Lower leg skin (tissue), 4 donors: ENCODE measurements around the gene CDK12. TPM values are rescaled to one million over a fixed set of nuclear protein-coding genes. Genes with fewer than 3 reads are reported as not detected.
"Not testable (repeated sequence)": the region's sequence is repeated elsewhere in the genome, so short reads cannot be mapped to it uniquely, and the experiment has no call there.

Experiments used
- DNase-seq, 2 donors: peaks; one replicate each; pipeline ENCODE4 v3.0.0-alpha.2; 2019; ENCODE audit warnings: low spot score in 2 of 2
- H3K4me3 ChIP-seq: fragments of 200-600 bp; sonication (generic); 2 replicates; pipeline ENCODE4 v1.5.1; 2017; ENCODE audit warnings: mild to moderate bottlenecking, low read depth; ENCODE audit not compliant: poor library complexity, severe bottlenecking
- CTCF ChIP-seq, 3 donors: fragments of 450-650 bp; IDR thresholded peaks; one replicate each; pipeline ENCODE4 v1.5.1; 2016; ENCODE audit warnings: antibody characterized with exemption in 3 of 3, mild to moderate bottlenecking in 3 of 3, moderate library complexity in 2 of 3
- POLR2A ChIP-seq, 2 donors: fragments of 450-650 bp; IDR thresholded peaks; one replicate each; pipeline ENCODE4 v1.6.1; 2016 to 2017; ENCODE audit warnings: antibody characterized with exemption in 2 of 2, mild to moderate bottlenecking in 1 of 2, moderate library complexity in 1 of 2
- WGBS, 2 donors: methylation state at CpG; one replicate each; pipeline ENCODE4 v1.1.5; 2018; 5-methylcytosine and 5-hydroxymethylcytosine counted together
- intact Hi-C: fragments of 100-400 bp; cut with DNase I; formaldehyde crosslinking; loops from one replicate; pipeline ENCODE4 v1.15.0; 2023; ENCODE audit warnings: low total_unique reads
- total RNA-seq, 4 donors: library from RNA; depleted of rRNA; stranded (reverse); fragments of >200 nt; gene quantifications; one replicate each; pipeline ENCODE4 v1.1.0, GENCODE V29; 2016

CDK12 gene
- total RNA-seq, 4 donors from 2014 or later: 33.9 to 56.8 (median 46.5) TPM

GRCh38 chr17:39473310-39473709 is 12.0 kb downstream of the CDK12 start:
- no peak overlapping the region for H3K4me3 ChIP-seq
- intact Hi-C loops: no loop called here
- TF ChIP-seq POLR2A (IDR thresholded peaks at IDR 0.05) (no peak), CTCF (IDR thresholded peaks at IDR 0.05) (no peak)
- DNase-seq: no peak
- WGBS, 2 donors: 93 to 96% methylated on average over 7 of the region's 7 CpGs

- intact Hi-C loops, H3K4me3 ChIP-seq: not testable (repeated sequence)
- DNase-seq: peak in 1 of 2 donors; percentile 23
- WGBS, 2 donors: 86 to 88% methylated on average over 8 of the region's 8 CpGs
Measured at GRCh38 chr17:39479631-39480030, 18.3 kb downstream of the CDK12 start.

GRCh38 chr17:39483506-39483905 is 22.2 kb downstream of the CDK12 start:
- no peak for TF ChIP-seq CTCF (IDR thresholded peaks at IDR 0.05)
- no peak for TF ChIP-seq POLR2A (IDR thresholded peaks at IDR 0.05)
- intact Hi-C loops: no loop called here
- no peak overlapping the region for H3K4me3 ChIP-seq
- WGBS, 2 donors: 98 to 99% methylated on average over 6 of the region's 6 CpGs
- DNase-seq: peak in 1 of 2 donors; percentile 12

GRCh38 chr17:39484178-39484577 is 22.9 kb downstream of the CDK12 start:
- DNase-seq: no peak
- TF ChIP-seq POLR2A (IDR thresholded peaks at IDR 0.05) (no peak), CTCF (IDR thresholded peaks at IDR 0.05) (no peak)
- no peak overlapping the region for H3K4me3 ChIP-seq
- WGBS, 2 donors: 98 to 100% methylated on average over 2 of the region's 2 CpGs
- intact Hi-C loops: no loop called here

- intact Hi-C loops: no loop called here
- DNase-seq: peak in 1 of 2 donors; percentile 29
- no peak overlapping the region for H3K4me3 ChIP-seq
- TF ChIP-seq POLR2A (IDR thresholded peaks at IDR 0.05) (no peak), CTCF (IDR thresholded peaks at IDR 0.05) (no peak)
- 89 to 91% methylated on average over 5 of the region's 5 CpGs for WGBS, 2 donors
Measured at GRCh38 chr17:39485555-39485954, 24.3 kb downstream of the CDK12 start.

- 57 to 65% methylated on average over 2 of the region's 2 CpGs for WGBS, 2 donors
- intact Hi-C loops: no loop called here
- TF ChIP-seq CTCF (IDR thresholded peaks at IDR 0.05) (no peak), POLR2A (IDR thresholded peaks at IDR 0.05) (no peak)
Measured at GRCh38 chr17:39486242-39486641, 25.0 kb downstream of the CDK12 start.

GRCh38 chr17:39487490-39487889 is 26.2 kb downstream of the CDK12 start:
- DNase-seq, H3K4me3 ChIP-seq, intact Hi-C loops: not testable (repeated sequence)
- WGBS, 2 donors: 97% methylated on average over 3 of the region's 3 CpGs

More at GRCh38 chr17:39486242-39486641, 25.0 kb downstream of the CDK12 start:
- peak in 1 of 2 donors; percentile 31 for DNase-seq
- H3K4me3 ChIP-seq: no peak overlapping the region
